Endodermal cell (in vitro differentiated cells): ENCODE data around the gene WHRN. TPM values are rescaled to one million over a fixed set of nuclear protein-coding genes. Genes with fewer than 3 reads are reported as not detected.

ENCODE experiments used
- DNase-seq: peaks from one replicate; pipeline ENCODE4 v3.0.0-alpha.2; 2017
- H3K27ac ChIP-seq: 2 replicates; pipeline ENCODE4 v1.5.1; 2013; ENCODE audit warnings: mild to moderate bottlenecking, low read depth, low read length, moderate library complexity
- H3K27me3 ChIP-seq: 2 replicates; pipeline ENCODE4 v1.6.1; 2013; ENCODE audit warnings: mild to moderate bottlenecking, low read length, moderate library complexity; ENCODE audit not compliant: insufficient read depth, control insufficient read depth, poor library complexity, severe bottlenecking
- H3K36me3 ChIP-seq: 2 replicates; pipeline ENCODE4 v1.7.0; 2013; ENCODE audit warnings: mild to moderate bottlenecking, low read length, moderate library complexity; ENCODE audit not compliant: control insufficient read depth, insufficient read depth
- H3K4me1 ChIP-seq: one replicate; pipeline ENCODE4 v1.7.0; 2013; ENCODE audit warnings: low read length; ENCODE audit not compliant: control insufficient read depth, insufficient read depth
- H3K4me3 ChIP-seq: 2 replicates; pipeline ENCODE4 v1.5.1; 2013; ENCODE audit warnings: mild to moderate bottlenecking, low read length, moderate library complexity
- H3K9ac ChIP-seq: 2 replicates; pipeline ENCODE4 v1.6.1; 2013; ENCODE audit warnings: mild to moderate bottlenecking, low read length, moderate library complexity; ENCODE audit not compliant: poor library complexity, severe bottlenecking; ENCODE audit errors: extremely low read depth
- H3K9me3 ChIP-seq: 2 replicates; pipeline ENCODE4 v1.6.1; 2013; ENCODE audit warnings: mild to moderate bottlenecking, low read length, moderate library complexity; ENCODE audit not compliant: control insufficient read depth
- H3K27ac Mint-ChIP-seq: 2 replicates; pipeline ENCODE4 v1.8.0; 2020; ENCODE audit warnings: mixed read lengths
- H3K27me3 Mint-ChIP-seq: 2 replicates; pipeline ENCODE4 v1.8.0; 2021; ENCODE audit warnings: mild to moderate bottlenecking, mixed read lengths; ENCODE audit not compliant: insufficient read depth
- H3K36me3 Mint-ChIP-seq: 2 replicates; pipeline ENCODE4 v1.8.0; 2020; ENCODE audit warnings: low read depth, mixed read lengths
- H3K4me1 Mint-ChIP-seq: 2 replicates; pipeline ENCODE4 v1.8.0; 2020; ENCODE audit warnings: mixed read lengths
- H3K4me3 Mint-ChIP-seq: 2 replicates; pipeline ENCODE4 v1.8.0; 2020; ENCODE audit warnings: mild to moderate bottlenecking, moderate library complexity, mixed read lengths
- H3K9me3 Mint-ChIP-seq: 2 replicates; pipeline ENCODE4 v1.8.0; 2020; ENCODE audit warnings: mild to moderate bottlenecking, mixed read lengths
- WGBS, 2 experiments: methylation state at CpG; one replicate each; pipeline versions ENCODE4 v1.1.5 to v1.1.7; 2013; ENCODE audit warnings: missing lambda C conversion rate in 2 of 2, mixed read lengths in 1 of 2; ENCODE audit not compliant: insufficient coverage in 1 of 2, insufficient read length in 1 of 2; 5-methylcytosine and 5-hydroxymethylcytosine counted together
- long read RNA-seq, 4 experiments: library from polyadenylated mRNA in 2 of 4; library from RNA in 1 of 4; library from capped mRNA in 1 of 4; stranded (forward) in 3 of 4; unstranded in 1 of 4; transcript quantifications; one replicate each; pipeline ENCODE4 v2.0.0, GENCODE V29; 2020 to 2021; ENCODE audit warnings: inconsistent platforms in 1 of 4
- polyA plus RNA-seq, 2 experiments: library from polyadenylated mRNA; stranded (reverse); fragments of 50-300 nt; gene quantifications; one replicate each; pipeline ENCODE4 v1.2.3, GENCODE V29; 2013
- total RNA-seq, 2 donors: library from RNA; stranded (reverse); fragmentation: NEBNext Ultra II Directional in 1 of 2; extraction: Animal tissue kit (Norgen Biotek cat#: 25700) in 1 of 2; gene quantifications; 2 replicates in 1 of 2; 3 replicates in 1 of 2; pipeline ENCODE4 v1.2.1, GENCODE V29; 2021
- TF ChIP-seq, protein P1 (sequence below): fragments of 200-600 bp; sonication (generic); conservative IDR thresholded peaks from 2 replicates; pipeline ENCODE4 v1.5.0; 2021; ENCODE audit warnings: antibody characterized with exemption, mild to moderate bottlenecking

WHRN gene
- total RNA-seq: 10 to 100 TPM in 1 of 2 donors, 1 to 10 TPM in 1; 7.0 to 12.8 TPM
- 17.9 TPM for polyA plus RNA-seq (2013, experiment 1 of 2)
- polyA plus RNA-seq (2013, experiment 2 of 2): 16.1 TPM
- long read RNA-seq, experiment 1, partial matches to known transcripts: 2 of 4 reads
- long read RNA-seq, experiment 1, other reads (novel, unspliced or antisense): 2 of 4 reads
- long read RNA-seq, experiment 2, partial matches to known transcripts: 5 of 21 reads
- long read RNA-seq, experiment 2, other reads (novel, unspliced or antisense): 15 of 21 reads
- long read RNA-seq, experiment 3, partial matches to known transcripts: 1 of 5 reads
- long read RNA-seq, experiment 3, other reads (novel, unspliced or antisense): 4 of 5 reads
- long read RNA-seq, experiment 4: 0 reads

GRCh38 chr9:114505187-114506081, at the start of gene WHRN:
WHRN (minus strand) TSS chr9:114505473; CDS start chr9:114504801, 672 bp downstream.
- peaks cover 11% of the 10 kb centered on the region for H3K4me1 ChIP-seq
- 0 to 2% methylated on average over 22 to 71 of the region's 75 CpGs for WGBS, 2 experiments
- no peaks in the 10 kb centered on the region for H3K9me3 ChIP-seq
- peak within 1 kb of the TSS; percentile 89 for H3K4me3 ChIP-seq
- TF ChIP-seq, protein P1, sequence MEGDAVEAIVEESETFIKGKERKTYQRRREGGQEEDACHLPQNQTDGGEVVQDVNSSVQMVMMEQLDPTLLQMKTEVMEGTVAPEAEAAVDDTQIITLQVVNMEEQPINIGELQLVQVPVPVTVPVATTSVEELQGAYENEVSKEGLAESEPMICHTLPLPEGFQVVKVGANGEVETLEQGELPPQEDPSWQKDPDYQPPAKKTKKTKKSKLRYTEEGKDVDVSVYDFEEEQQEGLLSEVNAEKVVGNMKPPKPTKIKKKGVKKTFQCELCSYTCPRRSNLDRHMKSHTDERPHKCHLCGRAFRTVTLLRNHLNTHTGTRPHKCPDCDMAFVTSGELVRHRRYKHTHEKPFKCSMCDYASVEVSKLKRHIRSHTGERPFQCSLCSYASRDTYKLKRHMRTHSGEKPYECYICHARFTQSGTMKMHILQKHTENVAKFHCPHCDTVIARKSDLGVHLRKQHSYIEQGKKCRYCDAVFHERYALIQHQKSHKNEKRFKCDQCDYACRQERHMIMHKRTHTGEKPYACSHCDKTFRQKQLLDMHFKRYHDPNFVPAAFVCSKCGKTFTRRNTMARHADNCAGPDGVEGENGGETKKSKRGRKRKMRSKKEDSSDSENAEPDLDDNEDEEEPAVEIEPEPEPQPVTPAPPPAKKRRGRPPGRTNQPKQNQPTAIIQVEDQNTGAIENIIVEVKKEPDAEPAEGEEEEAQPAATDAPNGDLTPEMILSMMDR: no peak
- Mint-ChIP-seq H3K4me3 (peak within 1 kb of the TSS; percentile 75), H3K36me3 (no peaks in the 10 kb centered on the region), H3K4me1 (peaks cover 39% of the 10 kb centered on the region), H3K27ac (peak within 1 kb of the TSS; percentile 94), H3K27me3 (peaks cover 26% of the 10 kb centered on the region), H3K9me3 (no peaks in the 10 kb centered on the region)
- H3K27ac ChIP-seq: peak within 1 kb of the TSS; percentile 62
- no peaks in the 10 kb centered on the region for H3K36me3 ChIP-seq
- H3K9ac ChIP-seq: peak within 1 kb of the TSS; percentile 90
- H3K27me3 ChIP-seq: peaks cover 7% of the 10 kb centered on the region
- peak; percentile 99 for DNase-seq

GRCh38 chr9:114553202-114553601, 47.9 kb upstream of the WHRN start:
- peaks cover 9% of the 10 kb centered on the region for H3K27me3 Mint-ChIP-seq
- H3K9me3 Mint-ChIP-seq: peaks cover 5% of the 10 kb centered on the region
- H3K27ac Mint-ChIP-seq: no peak overlapping the region
- H3K4me1 ChIP-seq: no peaks in the 10 kb centered on the region
- no peak overlapping the region for H3K27ac ChIP-seq
- no peak for DNase-seq
- peaks cover 6% of the 10 kb centered on the region for H3K4me1 Mint-ChIP-seq
- no peak overlapping the region for H3K4me3 ChIP-seq
- H3K36me3 Mint-ChIP-seq: no peaks in the 10 kb centered on the region
- WGBS, 2 experiments: 92 to 94% methylated on average over 3 of the region's 3 CpGs
- H3K9me3 ChIP-seq: peaks cover 7% of the 10 kb centered on the region
- H3K36me3 ChIP-seq: no peaks in the 10 kb centered on the region
- TF ChIP-seq, protein P1: no peak
- H3K4me3 Mint-ChIP-seq: no peak overlapping the region
- peaks cover 6% of the 10 kb centered on the region for H3K27me3 ChIP-seq
- H3K9ac ChIP-seq: no peak overlapping the region

GRCh38 chr9:114552706-114553105, 47.4 kb upstream of the WHRN start:
- H3K27ac ChIP-seq: no peak overlapping the region
- H3K4me1 ChIP-seq: no peaks in the 10 kb centered on the region
- H3K4me3 ChIP-seq: no peak overlapping the region
- peaks cover 7% of the 10 kb centered on the region for H3K9me3 ChIP-seq
- peaks cover 6% of the 10 kb centered on the region for H3K27me3 ChIP-seq
- H3K4me1 Mint-ChIP-seq: peaks cover 1% of the 10 kb centered on the region
- 82 to 86% methylated on average over 5 of the region's 5 CpGs for WGBS, 2 experiments
- no peaks in the 10 kb centered on the region for H3K36me3 Mint-ChIP-seq
- no peak overlapping the region for H3K27ac Mint-ChIP-seq
- peaks cover 5% of the 10 kb centered on the region for H3K9me3 Mint-ChIP-seq
- TF ChIP-seq, protein P1: no peak
- H3K27me3 Mint-ChIP-seq: peaks cover 9% of the 10 kb centered on the region
- H3K36me3 ChIP-seq: no peaks in the 10 kb centered on the region
- H3K9ac ChIP-seq: no peak overlapping the region
- DNase-seq: no peak
- no peak overlapping the region for H3K4me3 Mint-ChIP-seq
